Stimulated activated CD8-positive, alpha-beta memory T cell treated with anti-CD3 and anti-CD28 coated beads, Interleukin-7, amount 100 ng/mL, for 24 hours (primary cell): ENCODE data around the gene GRIA4.

Experiments used
- DNase-seq: peaks from one replicate; pipeline ENCODE4 v3.0.0-alpha.2; 2020; ENCODE audit warnings: low read depth

The GRIA4 gene

DNA sequence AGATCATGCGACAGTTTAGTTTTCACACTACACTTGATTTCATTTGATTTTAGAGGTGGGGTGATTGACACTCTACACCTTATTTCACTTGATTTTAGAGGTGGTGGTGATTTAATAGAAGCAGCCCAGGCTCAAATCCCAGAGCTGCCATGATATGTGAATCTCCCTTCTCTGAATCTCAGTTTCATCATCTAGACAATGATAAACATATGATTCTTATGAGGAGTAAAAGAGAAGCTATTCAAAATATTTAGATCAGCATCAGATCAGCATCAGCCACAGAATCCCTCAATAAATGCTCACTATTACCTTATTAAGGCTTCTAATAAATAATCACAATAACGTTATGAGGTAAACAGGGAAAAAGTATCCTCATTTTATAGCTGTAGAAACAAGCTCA, 313.4 kb downstream of the GRIA4 start:
- no peak for DNase-seq

DNA sequence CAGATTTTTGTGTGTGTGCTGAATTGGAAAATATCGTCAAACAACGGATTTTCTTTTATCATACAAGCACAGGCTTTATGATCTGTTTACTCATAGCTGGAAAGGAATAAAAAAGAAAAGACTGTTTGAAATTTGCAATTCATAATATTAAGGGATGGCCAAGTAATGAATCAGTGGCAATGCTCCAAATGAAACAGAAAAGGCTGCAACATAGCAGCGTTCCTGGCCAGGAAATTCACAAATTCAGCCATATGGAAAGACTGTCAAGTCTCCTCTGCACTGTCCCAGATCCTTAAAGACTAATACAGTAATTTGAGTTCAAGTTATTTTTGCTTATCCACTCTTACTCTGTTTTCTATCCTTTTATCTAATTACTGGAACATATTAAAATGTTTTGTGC, 313.9 kb downstream of the GRIA4 start:
- no peak for DNase-seq

- DNase-seq = no peak
These were observed 319.4 kb downstream of the GRIA4 start for GRCh38 chr11:105929084-105929955.

DNA sequence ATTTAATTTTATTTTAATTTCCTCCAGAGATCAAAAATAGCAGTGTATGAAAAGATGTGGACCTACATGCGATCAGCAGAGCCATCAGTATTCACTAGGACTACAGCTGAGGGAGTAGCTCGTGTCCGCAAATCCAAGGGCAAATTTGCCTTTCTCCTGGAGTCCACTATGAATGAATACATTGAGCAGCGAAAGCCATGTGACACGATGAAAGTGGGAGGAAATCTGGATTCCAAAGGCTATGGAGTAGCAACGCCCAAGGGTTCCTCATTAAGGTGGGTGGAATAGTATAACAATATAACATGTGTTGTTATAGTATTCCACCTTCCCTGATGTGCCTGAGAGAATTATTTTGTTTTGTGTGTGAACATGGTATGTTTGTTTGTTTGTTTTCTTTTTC, 323.8 kb downstream of the GRIA4 start:
- DNase-seq = no peak

GRCh38 chr11:105935791-105936190, 325.9 kb downstream of the GRIA4 start:
- no peak for DNase-seq

DNA sequence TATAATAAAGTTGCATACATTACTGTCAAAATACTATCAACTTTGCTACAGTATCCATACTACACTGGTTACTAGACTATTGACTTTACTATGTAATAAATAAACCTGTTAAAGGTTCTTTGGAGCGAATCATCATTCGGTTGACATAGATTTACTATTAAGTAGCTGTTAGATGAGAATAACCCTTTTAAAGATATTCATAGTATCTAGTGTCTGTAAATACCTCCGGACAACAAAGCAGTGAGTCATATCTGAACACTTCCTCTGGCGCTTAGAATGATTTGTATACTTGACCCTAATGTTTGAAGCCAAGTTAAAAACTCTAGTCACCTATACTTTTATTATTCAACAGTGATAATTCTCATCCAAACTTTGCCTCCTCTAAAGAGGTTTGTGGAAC, 327.5 kb downstream of the GRIA4 start:
- no peak for DNase-seq

GRCh38 chr11:105937738-105938137, 327.9 kb downstream of the GRIA4 start:
- no peak for DNase-seq

GRCh38 chr11:105942921-105943320, 333.0 kb downstream of the GRIA4 start:
- no peak for DNase-seq

DNA sequence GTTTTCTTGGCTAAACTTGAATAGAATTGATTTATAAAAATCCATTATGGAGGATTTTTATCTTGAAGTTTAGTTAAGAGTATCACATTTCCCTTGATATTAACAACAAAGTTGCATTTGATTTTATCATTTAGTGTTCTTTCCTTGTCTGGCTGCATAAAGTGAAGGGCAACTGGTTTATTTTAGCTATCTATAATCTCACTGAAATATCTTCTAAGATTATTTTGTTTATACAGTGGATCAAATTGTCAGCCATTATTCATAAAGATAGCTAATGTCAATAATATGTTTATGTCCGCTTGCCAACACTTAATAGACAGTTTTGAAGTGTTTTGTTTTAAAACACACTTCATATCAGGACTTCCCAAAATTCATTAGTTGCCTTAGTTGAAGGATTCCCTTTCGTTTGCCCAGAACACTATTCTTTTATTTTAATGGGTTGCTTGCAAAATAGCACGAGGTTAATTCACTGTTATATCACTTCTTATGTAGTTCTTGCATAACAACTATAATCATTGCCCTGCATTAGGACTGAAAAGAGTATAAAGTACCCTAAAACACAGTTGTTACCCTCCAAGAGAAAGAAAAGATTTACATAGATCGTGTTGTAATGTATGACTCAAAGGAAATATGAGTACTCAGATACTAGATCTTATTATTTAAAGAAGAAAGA, 339.2 kb downstream of the GRIA4 start:
- DNase-seq = no peak

- DNase-seq = no peak
These were observed 344.0 kb downstream of the GRIA4 start for GRCh38 chr11:105953886-105954285.

DNA sequence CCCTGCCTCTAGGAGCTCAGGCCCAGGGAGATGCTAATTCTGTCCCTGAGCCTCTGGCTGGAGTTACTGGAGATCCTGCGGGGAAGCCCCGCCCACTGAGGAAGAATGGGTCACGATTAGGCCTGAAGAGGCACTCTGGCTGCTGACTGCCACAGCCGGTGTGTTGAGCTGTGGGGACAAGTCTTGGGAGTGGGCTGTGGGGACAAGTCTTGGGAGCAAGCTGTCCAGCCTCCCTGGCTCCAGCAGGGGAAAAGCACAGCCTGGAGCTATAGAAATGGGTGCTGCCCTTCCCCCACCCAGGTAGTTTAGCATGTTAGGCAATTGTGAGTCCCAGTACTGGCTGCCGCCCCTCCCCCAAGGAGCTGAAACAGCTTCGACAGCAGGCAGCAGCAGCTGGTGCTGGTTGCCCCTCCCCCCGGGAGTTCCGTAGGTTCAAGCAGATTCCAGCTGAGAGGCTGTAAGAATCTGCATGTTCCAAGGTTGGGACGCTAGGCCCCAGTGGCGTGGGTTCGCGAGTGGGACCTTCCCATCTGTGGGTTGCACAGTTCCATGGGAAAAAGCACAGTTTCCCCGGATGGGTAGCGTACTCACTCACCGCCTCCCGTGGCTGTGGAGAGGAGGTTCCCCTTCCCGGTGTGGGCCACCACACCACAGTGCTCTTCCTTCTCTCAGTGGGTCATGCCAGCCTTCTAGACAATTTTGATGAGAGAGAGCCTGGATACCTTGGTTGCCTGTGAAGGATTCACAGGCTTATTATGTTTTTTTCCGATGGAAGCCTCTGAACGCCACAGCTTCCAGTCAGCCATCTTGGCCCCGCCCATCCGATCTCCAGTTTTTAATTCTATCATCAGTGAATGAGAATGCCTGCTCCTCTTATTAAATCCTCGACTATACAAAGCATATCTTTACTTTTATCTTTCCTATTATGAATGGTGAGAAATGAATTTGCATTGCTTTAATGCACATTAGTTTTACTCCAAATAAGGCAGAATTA, 350.7 kb downstream of the GRIA4 start:
- no peak for DNase-seq

DNA sequence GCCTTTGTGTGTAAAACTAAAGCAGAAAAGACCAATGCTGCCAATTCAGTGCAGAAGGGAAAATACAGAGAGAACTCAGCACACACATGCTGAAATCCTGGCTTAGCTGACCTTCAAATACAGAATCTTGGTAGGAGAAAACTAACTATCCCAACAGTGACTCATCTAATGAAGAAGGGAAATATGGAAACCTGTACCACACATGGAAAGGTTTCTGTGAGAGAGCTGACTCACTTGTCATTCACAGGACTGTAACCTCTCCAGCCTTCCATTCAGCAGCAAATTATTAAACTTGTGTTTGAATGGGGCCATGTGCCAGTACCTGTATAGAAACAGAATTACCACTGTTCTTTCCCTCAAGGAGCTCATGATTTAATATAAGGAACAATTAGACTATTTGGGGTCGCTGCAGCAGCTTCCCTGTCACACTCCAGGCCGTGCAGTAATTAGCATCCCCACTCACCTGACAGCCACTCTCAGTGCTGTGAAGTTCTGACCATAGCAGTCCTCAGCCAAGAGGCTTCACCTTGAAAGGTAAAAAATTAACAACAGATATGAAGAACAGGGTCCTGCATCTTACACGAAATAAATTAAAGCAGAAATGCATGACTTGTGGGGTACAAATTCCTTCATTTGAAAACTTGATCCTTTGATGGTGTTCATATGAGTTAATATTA, 358.3 kb downstream of the GRIA4 start:
- DNase-seq = no peak

GRCh38 chr11:105969756-105970155, 359.9 kb downstream of the GRIA4 start:
- DNase-seq = no peak

- DNase-seq = no peak
These were observed 365.3 kb downstream of the GRIA4 start for GRCh38 chr11:105975128-105975527.

DNA sequence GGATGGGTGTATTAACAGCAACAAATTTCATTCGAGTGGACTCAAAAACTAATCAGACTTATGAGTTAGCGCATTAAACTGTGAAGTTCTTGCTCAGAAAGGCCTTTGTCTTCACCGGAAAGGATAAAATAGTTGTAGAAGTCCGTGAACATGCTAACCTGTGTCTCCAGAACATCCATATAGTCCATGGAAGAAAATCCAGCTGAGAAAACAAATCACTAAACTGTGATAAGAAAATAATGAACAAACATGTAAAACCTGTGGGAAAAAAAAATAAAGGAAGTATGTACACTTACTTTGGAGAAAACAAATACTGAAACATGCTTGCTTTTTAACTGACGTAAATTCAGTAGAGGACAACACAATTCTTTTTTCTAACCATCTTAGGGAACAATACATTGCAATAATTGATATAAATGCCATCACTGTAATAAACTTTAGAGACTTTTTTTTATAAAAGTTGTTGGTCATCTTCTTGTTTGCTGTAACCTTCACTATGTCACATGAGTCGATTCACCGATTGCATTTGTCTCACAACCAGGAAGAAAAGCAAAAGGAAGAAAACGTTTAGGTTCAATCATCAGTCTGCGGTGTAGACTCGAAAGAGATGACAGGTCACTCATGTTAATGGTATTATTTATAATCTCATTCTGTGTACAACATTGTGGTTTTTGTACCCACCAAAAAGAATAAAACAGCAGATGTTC, 370.3 kb downstream of the GRIA4 start:
- no peak for DNase-seq

- DNase-seq = no peak
These were observed 376.7 kb downstream of the GRIA4 start for GRCh38 chr11:105986554-105986953.

- no peak for DNase-seq
These were observed 378.3 kb downstream of the GRIA4 start for GRCh38 chr11:105988197-105988596.

GRCh38 chr11:105989124-105989523, 379.3 kb downstream of the GRIA4 start:
- no peak for DNase-seq

- DNase-seq = no peak
These were observed 382.0 kb downstream of the GRIA4 start for GRCh38 chr11:105991888-105992287.

GRCh38 chr11:106001304-106002012, 391.6 kb downstream of the GRIA4 start:
- DNase-seq = no peak
